Central memory CD8-positive, alpha-beta T cell (primary cell): ENCODE results near the gene PRKAR2B.
A peak's percentile ranks its signal among the peaks of the same experiment; 100 is the strongest.

ENCODE experiments used
- ATAC-seq: fragments of 150-1000 bp; cut with Tn5 transposase; replicated peaks from 2 replicates; pipeline ENCODE4 v1.10.0; 2022; ENCODE audit warnings: mild to moderate bottlenecking, moderate FRiP score, moderate number of reproducible peaks; ENCODE audit not compliant: poor library complexity, severe bottlenecking; ENCODE audit errors: extremely low read depth
- DNase-seq, 2 donors: peaks; one replicate each; pipeline ENCODE4 v3.0.0; 2021; ENCODE audit warnings: low spot score in 2 of 2
- H3K27ac Mint-ChIP-seq: one replicate; pipeline ENCODE4 v1.8.0; 2022; ENCODE audit warnings: low read depth, mild to moderate bottlenecking, moderate library complexity, mixed read lengths
- H3K27me3 Mint-ChIP-seq: one replicate; pipeline ENCODE4 v1.8.0; 2022; ENCODE audit warnings: mixed read lengths
- H3K36me3 Mint-ChIP-seq: one replicate; pipeline ENCODE4 v1.8.0; 2022; ENCODE audit warnings: mild to moderate bottlenecking, moderate library complexity, mixed read lengths; ENCODE audit not compliant: insufficient read depth
- H3K4me1 Mint-ChIP-seq: one replicate; pipeline ENCODE4 v1.8.0; 2022; ENCODE audit warnings: mixed read lengths
- H3K4me3 Mint-ChIP-seq: one replicate; pipeline ENCODE4 v1.8.0; 2022; ENCODE audit warnings: mild to moderate bottlenecking, moderate library complexity, mixed read lengths
- H3K9me3 Mint-ChIP-seq: one replicate; pipeline ENCODE4 v1.8.0; 2022; ENCODE audit warnings: mixed read lengths

Gene PRKAR2B

DNA sequence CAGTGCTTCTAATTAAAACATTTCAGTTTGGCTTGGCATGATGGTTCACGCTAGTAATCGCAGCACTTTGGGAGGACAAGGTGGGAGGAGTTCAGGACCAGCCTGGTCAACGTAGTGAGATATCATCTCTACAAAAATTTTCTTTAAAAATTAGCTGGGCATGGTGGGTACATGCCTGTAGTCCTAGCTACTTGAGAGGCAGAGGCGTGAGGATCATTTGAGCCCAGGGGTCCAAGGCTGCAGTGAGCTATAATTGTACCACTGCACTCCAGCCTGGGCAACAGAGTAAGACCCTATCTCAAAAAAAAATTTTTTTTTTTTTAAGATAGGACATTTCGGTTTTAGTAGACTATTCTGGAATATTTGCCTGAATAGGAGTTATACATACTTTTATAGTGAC lies 136.7 kb downstream of the PRKAR2B start:
- no peak for ATAC-seq
- Mint-ChIP-seq H3K4me1 (peaks cover 44% of the 10 kb centered on the region), H3K9me3 (no peaks in the 10 kb centered on the region), H3K4me3 (no peak overlapping the region), H3K36me3 (peaks cover 61% of the 10 kb centered on the region), H3K27ac (no peak overlapping the region), H3K27me3 (no peaks in the 10 kb centered on the region)
- DNase-seq: no peak

DNA sequence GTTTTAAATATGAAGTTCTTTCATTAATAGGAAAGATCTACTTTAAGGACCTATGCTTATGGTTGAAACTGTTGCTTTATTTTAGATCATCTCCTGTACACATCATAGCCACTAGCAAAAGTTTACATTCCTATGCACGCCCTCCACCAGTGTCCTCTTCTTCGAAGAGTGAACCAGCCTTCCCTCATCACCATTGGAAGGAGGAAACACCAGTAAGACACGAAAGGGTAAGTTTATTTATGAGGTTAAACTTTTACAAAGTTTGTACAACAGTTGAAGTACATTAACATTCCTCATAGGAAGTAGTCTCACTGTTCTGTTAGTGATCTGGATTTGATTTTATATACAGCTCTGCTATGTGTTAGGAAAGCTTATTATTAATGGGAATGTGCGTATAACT lies 141.2 kb downstream of the PRKAR2B start:
- H3K36me3 Mint-ChIP-seq: peaks cover 77% of the 10 kb centered on the region

DNA sequence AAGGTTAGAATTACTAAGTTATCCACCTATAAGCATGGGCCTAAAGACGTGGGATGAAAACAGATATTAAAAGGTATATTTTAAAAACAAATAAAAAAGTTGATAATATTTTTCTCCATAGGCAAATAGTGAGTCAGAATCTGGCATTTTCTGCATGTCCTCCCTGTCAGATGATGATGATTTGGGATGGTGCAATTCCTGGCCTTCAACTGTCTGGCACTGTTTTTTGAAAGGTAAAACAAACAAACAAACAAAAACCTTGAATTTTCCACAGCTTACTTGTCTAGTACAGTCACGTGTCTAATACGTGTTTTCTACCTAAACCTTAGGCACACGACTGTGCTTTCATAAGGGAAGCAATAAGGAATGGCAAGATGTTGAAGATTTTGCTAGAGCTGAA lies 141.7 kb downstream of the PRKAR2B start:
- Mint-ChIP-seq H3K4me1 (peaks cover 39% of the 10 kb centered on the region), H3K4me3 (no peak overlapping the region), H3K27ac (peak overlapping the region; percentile 57), H3K9me3 (no peaks in the 10 kb centered on the region), H3K27me3 (no peaks in the 10 kb centered on the region), H3K36me3 (peaks cover 72% of the 10 kb centered on the region)
- ATAC-seq: no peak
- DNase-seq: no peak

More for the DNA sequence above, 141.2 kb downstream of the PRKAR2B start:
- Mint-ChIP-seq H3K27me3 (no peaks in the 10 kb centered on the region), H3K27ac (no peak overlapping the region), H3K9me3 (no peaks in the 10 kb centered on the region), H3K4me1 (peaks cover 44% of the 10 kb centered on the region), H3K4me3 (no peak overlapping the region)
- DNase-seq (no peak), ATAC-seq (no peak)

DNA sequence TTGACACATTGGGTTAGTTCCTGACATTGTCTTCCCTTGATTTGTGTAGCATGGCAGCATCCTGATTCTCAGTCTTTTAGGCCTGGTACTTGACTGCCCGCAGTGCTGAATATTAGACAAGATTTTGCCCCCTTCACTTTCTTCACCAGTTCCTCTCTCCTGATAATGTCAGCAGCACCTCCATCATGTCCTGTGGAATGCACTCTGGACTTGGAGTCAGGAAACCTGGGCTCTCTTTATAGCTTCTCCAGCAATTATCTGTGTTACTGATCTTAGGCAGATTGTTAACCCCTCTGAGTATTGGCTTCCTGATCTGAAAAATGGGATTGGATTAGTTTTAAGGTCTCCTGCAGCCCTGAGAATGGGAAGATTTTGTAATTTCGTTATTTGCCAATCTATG lies 143.3 kb downstream of the PRKAR2B start:
- ATAC-seq (no peak), DNase-seq (no peak)
- peak overlapping the region; percentile 10 for H3K27ac Mint-ChIP-seq
- H3K27me3 Mint-ChIP-seq: no peaks in the 10 kb centered on the region
- H3K9me3 Mint-ChIP-seq: no peaks in the 10 kb centered on the region
- peaks cover 77% of the 10 kb centered on the region for H3K36me3 Mint-ChIP-seq
- peaks cover 39% of the 10 kb centered on the region for H3K4me1 Mint-ChIP-seq
- no peak overlapping the region for H3K4me3 Mint-ChIP-seq

DNA sequence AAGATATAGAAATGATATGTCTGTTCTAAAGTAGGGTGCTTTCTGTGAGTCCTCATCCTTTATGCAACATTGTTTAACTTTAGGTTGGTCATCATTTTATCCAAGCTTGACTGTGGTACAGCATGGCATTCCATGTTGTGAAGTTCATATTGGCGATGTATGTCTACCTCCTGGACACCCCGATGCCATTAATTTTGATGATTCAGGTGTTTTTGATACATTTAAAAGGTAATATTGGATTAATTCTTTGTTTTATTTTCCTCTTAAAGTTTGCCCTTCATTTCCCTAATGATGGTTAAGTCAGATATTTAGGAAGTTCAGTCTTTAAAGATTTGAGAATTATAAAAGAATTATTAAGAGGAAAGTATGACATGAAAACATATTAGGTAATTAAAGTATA lies 145.6 kb downstream of the PRKAR2B start:
- Mint-ChIP-seq H3K27ac (peak overlapping the region; percentile 47), H3K4me3 (no peak overlapping the region), H3K4me1 (peaks cover 34% of the 10 kb centered on the region), H3K27me3 (no peaks in the 10 kb centered on the region), H3K9me3 (no peaks in the 10 kb centered on the region), H3K36me3 (peaks cover 74% of the 10 kb centered on the region)
- ATAC-seq: no peak
- no peak for DNase-seq

DNA sequence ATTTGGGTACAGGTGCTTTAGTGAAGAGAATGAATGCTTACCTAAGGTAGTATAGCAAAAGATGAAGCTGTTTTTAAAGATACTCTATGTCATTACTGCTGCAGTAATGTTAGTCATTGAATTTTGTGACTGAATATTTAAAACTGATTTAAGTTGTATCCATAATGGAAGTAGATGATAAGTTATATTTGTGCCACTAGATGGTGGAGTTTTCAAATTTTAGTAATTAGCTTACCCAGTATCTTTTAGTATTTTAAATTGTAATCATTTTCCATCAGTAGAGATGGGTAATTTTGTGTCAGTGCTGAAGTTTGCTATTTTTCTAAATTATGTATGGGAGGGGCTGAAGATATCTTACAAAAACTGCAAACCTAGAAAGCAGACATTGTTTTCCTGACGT lies 149.5 kb downstream of the PRKAR2B start:
- Mint-ChIP-seq H3K4me1 (peaks cover 16% of the 10 kb centered on the region), H3K27me3 (no peaks in the 10 kb centered on the region), H3K4me3 (no peak overlapping the region), H3K27ac (peak overlapping the region; percentile 81), H3K36me3 (peaks cover 68% of the 10 kb centered on the region), H3K9me3 (no peaks in the 10 kb centered on the region)
- DNase-seq (no peak), ATAC-seq (no peak)

DNA sequence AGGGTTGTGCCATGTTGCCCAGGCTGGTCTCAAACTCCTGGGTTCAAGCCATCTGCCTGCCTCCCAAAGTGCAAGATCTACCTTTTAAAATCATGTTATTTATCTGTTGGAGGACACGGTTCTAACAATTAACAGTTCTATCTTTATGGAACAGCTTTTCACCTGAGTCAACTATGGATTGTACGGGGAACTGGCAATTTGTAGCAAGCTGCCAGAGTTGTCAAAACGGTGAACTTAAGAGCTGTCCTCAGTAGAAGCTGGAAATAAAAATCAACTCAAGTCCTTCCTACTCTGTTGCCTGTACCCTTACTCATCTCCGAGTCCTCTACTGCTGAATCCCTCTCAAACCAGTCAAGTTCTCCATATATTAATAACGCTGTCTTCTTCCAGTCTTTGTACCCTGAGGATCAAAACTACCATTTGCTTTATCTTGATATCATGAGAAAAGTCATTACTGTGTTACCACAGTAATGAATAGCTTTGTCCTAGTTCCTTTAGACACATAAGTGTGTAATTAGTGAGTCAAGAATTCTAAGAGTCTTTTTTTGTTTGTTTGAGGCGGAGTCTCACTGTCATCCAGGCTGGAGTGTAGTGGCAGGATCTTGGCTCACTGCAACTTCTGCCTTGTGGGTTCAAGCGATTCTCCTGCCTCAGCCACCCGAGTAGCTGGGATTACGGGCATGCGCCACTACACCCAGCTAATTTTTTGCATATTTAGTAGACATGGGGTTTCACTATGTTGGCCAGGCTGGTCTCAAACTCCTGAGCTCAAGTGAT lies 152.5 kb downstream of the PRKAR2B start:
- DNase-seq: no peak
- Mint-ChIP-seq H3K27ac (no peak overlapping the region), H3K36me3 (peaks cover 78% of the 10 kb centered on the region), H3K27me3 (no peaks in the 10 kb centered on the region), H3K9me3 (no peaks in the 10 kb centered on the region), H3K4me1 (peaks cover 11% of the 10 kb centered on the region), H3K4me3 (no peak overlapping the region)
- ATAC-seq: no peak

DNA sequence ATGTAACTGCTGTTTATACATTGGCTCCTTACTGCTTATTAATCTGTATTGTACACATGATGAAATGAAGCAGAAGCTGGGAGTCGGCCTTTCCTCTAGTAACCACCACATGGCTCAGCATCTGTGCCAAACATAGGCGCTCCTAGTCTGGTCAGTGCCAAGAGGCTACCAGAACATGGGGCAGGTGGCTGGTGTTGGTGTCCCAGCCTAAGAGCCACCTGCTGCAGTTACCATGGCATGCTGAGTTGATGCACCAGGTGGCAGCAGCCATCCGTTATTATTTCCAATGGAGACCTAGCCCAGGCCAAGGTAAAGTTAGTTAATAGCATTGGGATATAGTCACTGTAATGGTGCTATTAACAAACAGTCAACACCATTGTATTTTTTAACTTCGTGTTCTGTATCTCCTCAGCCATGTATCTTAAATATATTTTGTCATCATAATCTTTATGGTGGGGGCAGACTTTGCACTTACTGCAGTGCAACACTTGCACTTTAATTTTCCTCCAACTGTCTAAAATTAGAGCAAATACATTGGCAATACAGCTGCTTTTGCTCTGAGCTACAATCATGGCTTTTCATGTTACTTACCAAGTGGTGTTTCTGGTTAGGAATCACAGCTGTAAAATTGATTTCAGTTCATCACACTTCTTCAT lies 157.4 kb downstream of the PRKAR2B start:
- Mint-ChIP-seq H3K9me3 (no peaks in the 10 kb centered on the region), H3K4me1 (no peaks in the 10 kb centered on the region), H3K4me3 (no peak overlapping the region), H3K27ac (no peak overlapping the region), H3K27me3 (no peaks in the 10 kb centered on the region), H3K36me3 (peaks cover 68% of the 10 kb centered on the region)
- no peak for DNase-seq
- peak; percentile 54 for ATAC-seq

DNA sequence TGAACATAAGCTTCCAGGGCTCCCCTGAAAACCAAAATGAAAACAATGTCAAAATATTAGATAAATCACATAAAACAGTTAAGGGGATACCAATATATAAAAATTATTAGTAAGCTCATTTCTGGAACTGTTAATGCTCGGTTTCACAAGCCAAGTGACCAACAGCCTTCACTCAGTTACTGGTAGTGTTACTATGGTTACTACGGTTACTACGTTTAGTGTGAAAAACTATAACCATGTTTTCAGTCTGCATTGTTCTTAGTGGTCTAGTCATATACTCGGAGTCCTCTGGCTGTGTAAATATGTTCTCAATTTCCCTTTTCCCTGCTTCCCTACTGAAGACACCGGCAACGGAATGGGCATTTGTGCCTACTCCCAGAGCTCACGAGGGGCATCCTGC lies 159.1 kb downstream of the PRKAR2B start:
- H3K36me3 Mint-ChIP-seq: peaks cover 56% of the 10 kb centered on the region
- no peak overlapping the region for H3K27ac Mint-ChIP-seq
- H3K4me3 Mint-ChIP-seq: no peak overlapping the region
- no peaks in the 10 kb centered on the region for H3K4me1 Mint-ChIP-seq
- H3K27me3 Mint-ChIP-seq: no peaks in the 10 kb centered on the region
- no peak for ATAC-seq
- no peaks in the 10 kb centered on the region for H3K9me3 Mint-ChIP-seq
- DNase-seq: no peak

DNA sequence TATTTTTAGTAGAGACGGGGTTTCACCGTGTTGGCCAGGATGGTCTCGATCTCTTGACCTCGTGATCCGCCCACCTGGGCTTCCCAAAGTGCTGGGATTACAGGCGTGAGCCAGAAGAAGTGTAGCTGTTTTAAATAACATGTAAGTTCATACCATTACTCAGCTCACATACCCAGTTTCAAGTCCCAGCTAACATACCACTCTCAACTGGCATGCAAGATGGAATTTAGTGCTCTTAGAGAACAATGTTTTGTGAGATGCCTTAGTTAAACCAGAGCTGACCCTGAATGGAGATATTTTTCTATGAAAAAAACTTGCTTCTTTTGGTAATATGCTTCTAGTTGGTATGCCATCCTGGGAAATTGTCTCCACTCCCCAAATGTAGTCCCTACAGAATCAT lies 161.6 kb downstream of the PRKAR2B start:
- no peaks in the 10 kb centered on the region for H3K9me3 Mint-ChIP-seq
- ATAC-seq: no peak
- no peaks in the 10 kb centered on the region for H3K27me3 Mint-ChIP-seq
- no peak for DNase-seq
- no peaks in the 10 kb centered on the region for H3K4me1 Mint-ChIP-seq
- no peak overlapping the region for H3K27ac Mint-ChIP-seq
- no peak overlapping the region for H3K4me3 Mint-ChIP-seq
- H3K36me3 Mint-ChIP-seq: peaks cover 43% of the 10 kb centered on the region

DNA sequence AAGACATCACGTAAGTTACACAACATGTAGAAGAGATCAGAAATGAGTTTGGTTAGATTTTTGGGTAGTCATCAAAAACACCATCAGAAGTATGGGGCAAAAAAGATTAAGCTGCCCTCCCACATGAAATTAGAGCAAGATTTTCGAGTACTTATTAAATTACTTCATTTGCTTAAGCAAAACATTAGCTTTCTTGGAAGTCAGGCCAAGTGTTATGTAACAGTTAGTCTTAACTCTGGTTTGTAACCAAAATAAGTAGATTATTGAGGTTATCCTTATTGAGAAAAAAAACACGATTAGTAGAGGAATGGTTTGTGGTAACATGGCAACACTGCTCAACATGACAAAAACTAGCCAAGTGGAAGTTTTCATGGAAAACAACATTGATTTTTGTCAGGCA lies 162.2 kb downstream of the PRKAR2B start:
- no peak for ATAC-seq
- Mint-ChIP-seq H3K27ac (no peak overlapping the region), H3K36me3 (peaks cover 37% of the 10 kb centered on the region), H3K4me1 (no peaks in the 10 kb centered on the region), H3K27me3 (no peaks in the 10 kb centered on the region), H3K4me3 (no peak overlapping the region), H3K9me3 (no peaks in the 10 kb centered on the region)
- no peak for DNase-seq

DNA sequence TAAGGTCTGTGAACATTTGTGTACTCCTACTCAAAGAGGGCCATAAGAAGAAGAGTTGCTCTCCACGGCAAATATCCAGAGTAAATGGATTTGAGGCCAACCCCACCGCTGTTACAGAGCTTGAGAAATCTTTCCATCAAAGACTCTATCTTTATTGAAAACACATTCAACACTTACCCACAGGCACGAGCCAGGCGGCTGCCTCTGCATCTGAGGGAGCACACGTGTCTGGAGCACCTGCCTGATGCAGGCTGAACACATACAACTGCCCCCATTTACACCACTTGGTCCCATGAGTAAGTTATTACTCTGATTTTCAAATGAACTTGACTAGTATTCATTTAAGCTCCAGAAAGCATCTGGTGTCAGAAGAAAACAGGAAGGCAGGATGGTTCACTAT lies 163.0 kb downstream of the PRKAR2B start:
- no peak for ATAC-seq
- peaks cover 31% of the 10 kb centered on the region for H3K36me3 Mint-ChIP-seq
- H3K27me3 Mint-ChIP-seq: no peaks in the 10 kb centered on the region
- no peaks in the 10 kb centered on the region for H3K9me3 Mint-ChIP-seq
- no peak overlapping the region for H3K4me3 Mint-ChIP-seq
- no peak for DNase-seq
- no peaks in the 10 kb centered on the region for H3K4me1 Mint-ChIP-seq
- no peak overlapping the region for H3K27ac Mint-ChIP-seq

DNA sequence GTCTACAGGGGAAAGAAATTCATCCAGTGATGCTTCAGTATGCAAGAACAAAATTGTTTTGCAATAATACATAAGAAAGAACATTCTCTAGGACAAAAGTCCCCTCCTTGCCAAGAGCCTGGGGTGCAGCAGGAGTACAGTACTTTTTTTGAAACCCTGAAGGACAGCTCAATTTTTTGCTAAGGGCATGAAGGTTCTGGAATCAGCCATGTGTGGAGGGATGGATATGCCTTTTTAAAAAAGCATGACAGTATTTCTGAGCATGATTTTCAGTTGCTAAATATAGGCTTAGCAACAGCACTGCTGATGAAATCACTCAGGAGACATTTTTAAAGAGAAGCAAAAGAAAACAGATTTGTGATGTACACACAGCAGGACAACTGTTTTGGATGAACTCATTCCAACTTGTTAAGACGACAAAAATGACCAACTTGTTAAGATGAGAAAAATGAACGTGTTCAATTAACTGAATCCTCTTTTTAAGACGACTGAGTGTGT lies 163.6 kb downstream of the PRKAR2B start:
- Mint-ChIP-seq H3K4me3 (no peak overlapping the region), H3K36me3 (peaks cover 26% of the 10 kb centered on the region), H3K4me1 (no peaks in the 10 kb centered on the region), H3K9me3 (no peaks in the 10 kb centered on the region), H3K27ac (no peak overlapping the region), H3K27me3 (no peaks in the 10 kb centered on the region)
- no peak for ATAC-seq
- no peak for DNase-seq
